RWPE2 (cell line): ENCODE data around the gene PTPN6.
A peak's percentile ranks its signal among the peaks of the same experiment; 100 is the strongest.

ENCODE experiments used
- ATAC-seq: fragments of 200-7000 bp; cut with Tn5 transposase; 3 replicates; pipeline ENCODE4 v1.9.1; 2021; ENCODE audit warnings: low read depth
- DNase-seq: peaks from one replicate; pipeline ENCODE4 v3.0.0-alpha.2; 2020; ENCODE audit warnings: low spot score
- H3K27ac ChIP-seq: fragments of 450-650 bp; 2 replicates; pipeline ENCODE4 v1.5.1; 2017; ENCODE audit warnings: mild to moderate bottlenecking; ENCODE audit not compliant: poor library complexity, severe bottlenecking
- H3K27me3 ChIP-seq: fragments of 250-450 bp; sonication (Bioruptor Pico); 2 replicates; pipeline ENCODE4 v1.5.1; 2021; ENCODE audit warnings: mild to moderate bottlenecking, moderate library complexity; ENCODE audit not compliant: insufficient read depth, poor library complexity, severe bottlenecking
- H3K36me3 ChIP-seq: fragments of 250-450 bp; sonication (Bioruptor Pico); 2 replicates; pipeline ENCODE4 v1.5.1; 2020; ENCODE audit warnings: low read depth, mild to moderate bottlenecking, moderate library complexity
- H3K4me1 ChIP-seq: fragments of 250-450 bp; sonication (Bioruptor Pico); 2 replicates; pipeline ENCODE4 v1.5.1; 2021; ENCODE audit warnings: mild to moderate bottlenecking, moderate library complexity; ENCODE audit not compliant: insufficient read depth, poor library complexity, severe bottlenecking
- H3K4me3 ChIP-seq: fragments of 250-450 bp; sonication (Bioruptor Pico); 2 replicates; pipeline ENCODE4 v1.5.1; 2021; ENCODE audit warnings: mild to moderate bottlenecking, moderate library complexity; ENCODE audit not compliant: severe bottlenecking
- H3K9me3 ChIP-seq: fragments of 250-450 bp; sonication (Bioruptor Pico); 2 replicates; pipeline ENCODE4 v1.5.1; 2021; ENCODE audit warnings: mild to moderate bottlenecking, moderate library complexity; ENCODE audit not compliant: severe bottlenecking
- TF ChIP-seq, protein P1 (sequence below): fragments of 450-650 bp; IDR thresholded peaks from one replicate; pipeline ENCODE4 v1.5.1; 2017; ENCODE audit warnings: mild to moderate bottlenecking, moderate library complexity; ENCODE audit not compliant: poor library complexity, severe bottlenecking

PTPN6 gene

DNA sequence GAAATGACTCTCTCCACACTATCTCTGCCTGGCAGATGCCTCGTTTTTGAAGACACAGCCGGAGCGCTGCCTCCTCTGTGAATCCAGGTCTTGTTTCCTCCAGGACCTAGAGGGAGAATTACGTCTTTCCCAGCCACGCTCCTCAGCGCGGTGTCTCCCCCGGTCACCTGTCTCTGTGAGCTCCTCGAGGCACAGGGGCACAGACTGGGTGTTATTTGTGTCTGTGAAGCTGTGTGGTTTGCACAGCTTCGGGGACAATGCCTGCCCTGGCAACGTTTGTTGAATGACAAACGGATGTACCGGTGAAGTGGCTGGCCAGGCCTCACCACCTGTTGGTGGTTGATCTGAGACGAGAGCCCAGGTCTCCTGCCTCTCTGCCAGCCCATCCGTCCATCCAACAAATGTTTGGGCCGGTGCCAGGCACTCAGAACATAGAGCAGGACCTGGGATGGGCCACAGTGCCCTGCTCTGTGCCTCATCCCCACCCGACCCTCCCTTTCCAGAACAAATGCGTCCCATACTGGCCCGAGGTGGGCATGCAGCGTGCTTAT, 6.1 kb downstream of the PTPN6 start:
- H3K27me3 ChIP-seq: no peaks in the 10 kb centered on the region
- H3K4me1 ChIP-seq: peaks cover 13% of the 10 kb centered on the region
- H3K9me3 ChIP-seq: no peaks in the 10 kb centered on the region
- H3K27ac ChIP-seq: no peak overlapping the region
- DNase-seq (no peak), ATAC-seq (no peak)
- H3K36me3 ChIP-seq: no peaks in the 10 kb centered on the region
- TF ChIP-seq, protein P1, sequence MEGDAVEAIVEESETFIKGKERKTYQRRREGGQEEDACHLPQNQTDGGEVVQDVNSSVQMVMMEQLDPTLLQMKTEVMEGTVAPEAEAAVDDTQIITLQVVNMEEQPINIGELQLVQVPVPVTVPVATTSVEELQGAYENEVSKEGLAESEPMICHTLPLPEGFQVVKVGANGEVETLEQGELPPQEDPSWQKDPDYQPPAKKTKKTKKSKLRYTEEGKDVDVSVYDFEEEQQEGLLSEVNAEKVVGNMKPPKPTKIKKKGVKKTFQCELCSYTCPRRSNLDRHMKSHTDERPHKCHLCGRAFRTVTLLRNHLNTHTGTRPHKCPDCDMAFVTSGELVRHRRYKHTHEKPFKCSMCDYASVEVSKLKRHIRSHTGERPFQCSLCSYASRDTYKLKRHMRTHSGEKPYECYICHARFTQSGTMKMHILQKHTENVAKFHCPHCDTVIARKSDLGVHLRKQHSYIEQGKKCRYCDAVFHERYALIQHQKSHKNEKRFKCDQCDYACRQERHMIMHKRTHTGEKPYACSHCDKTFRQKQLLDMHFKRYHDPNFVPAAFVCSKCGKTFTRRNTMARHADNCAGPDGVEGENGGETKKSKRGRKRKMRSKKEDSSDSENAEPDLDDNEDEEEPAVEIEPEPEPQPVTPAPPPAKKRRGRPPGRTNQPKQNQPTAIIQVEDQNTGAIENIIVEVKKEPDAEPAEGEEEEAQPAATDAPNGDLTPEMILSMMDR: no peak
- H3K4me3 ChIP-seq: no peak overlapping the region

DNA sequence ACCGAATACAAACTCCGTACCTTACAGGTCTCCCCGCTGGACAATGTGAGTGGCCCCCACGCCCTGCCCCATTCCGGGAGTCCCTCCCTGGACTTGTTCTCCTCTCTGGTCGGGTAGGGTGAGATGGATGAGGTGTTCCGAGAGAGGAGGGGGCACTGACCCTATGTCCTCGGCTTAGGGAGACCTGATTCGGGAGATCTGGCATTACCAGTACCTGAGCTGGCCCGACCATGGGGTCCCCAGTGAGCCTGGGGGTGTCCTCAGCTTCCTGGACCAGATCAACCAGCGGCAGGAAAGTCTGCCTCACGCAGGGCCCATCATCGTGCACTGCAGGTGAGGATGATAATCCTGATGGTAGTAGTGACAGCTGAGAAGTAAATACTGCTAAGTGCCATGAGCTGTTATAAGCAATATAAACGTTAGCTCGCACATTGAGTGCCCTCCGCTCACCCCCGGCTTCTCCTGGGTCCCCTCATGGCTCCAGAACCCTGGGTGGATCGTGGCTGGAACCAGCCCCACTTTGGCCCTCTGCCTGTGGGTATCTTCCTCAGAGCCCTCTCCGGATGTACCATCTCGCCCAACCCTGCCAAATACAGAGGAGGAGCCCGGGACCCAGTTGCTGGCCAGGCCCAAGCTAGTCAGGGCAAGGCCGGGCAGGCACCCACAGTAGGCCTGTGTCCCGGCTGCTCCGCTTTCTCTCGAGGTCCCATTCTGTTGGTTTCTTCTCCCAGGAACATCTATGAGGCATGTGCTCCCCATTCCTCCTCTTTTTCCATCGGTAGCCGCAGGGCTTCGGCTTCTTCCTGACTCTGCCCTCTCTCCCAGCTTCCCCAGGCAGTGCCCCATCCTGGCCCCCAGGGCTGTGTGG, 6.8 kb downstream of the PTPN6 start:
- H3K4me3 ChIP-seq: no peak overlapping the region
- TF ChIP-seq, protein P1: no peak
- DNase-seq (no peak), ATAC-seq (no peak)
- peaks cover 17% of the 10 kb centered on the region for H3K4me1 ChIP-seq
- no peaks in the 10 kb centered on the region for H3K36me3 ChIP-seq
- H3K9me3 ChIP-seq: no peaks in the 10 kb centered on the region
- H3K27ac ChIP-seq: no peak overlapping the region
- no peaks in the 10 kb centered on the region for H3K27me3 ChIP-seq

DNA sequence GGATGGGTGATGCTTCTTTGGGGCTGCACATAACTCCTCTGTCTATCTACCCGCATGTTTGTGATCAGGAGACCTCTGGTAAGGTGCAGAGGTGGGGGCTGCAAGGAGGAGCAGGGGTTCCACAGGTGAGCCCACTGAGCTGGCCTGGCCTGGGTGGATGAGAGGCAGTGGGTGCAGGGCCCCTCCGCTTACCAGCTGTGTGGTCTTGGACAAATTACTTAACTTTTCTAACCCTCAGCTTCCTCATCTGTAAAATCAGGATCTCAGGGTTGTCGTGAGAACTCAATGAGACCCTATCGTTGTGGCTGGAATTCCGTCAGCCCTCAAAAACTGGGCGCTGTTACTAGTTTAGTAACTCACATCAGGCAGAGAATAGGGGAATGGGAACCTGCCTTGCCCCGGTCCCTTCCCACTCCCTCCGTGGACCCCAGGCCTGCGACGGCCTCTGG, 7.5 kb downstream of the PTPN6 start:
- Histone ChIP-seq H3K27ac (no peak overlapping the region), H3K4me1 (peaks cover 17% of the 10 kb centered on the region), H3K9me3 (no peaks in the 10 kb centered on the region), H3K36me3 (no peaks in the 10 kb centered on the region), H3K27me3 (no peaks in the 10 kb centered on the region), H3K4me3 (no peak overlapping the region)
- ATAC-seq (no peak), DNase-seq (no peak)
- TF ChIP-seq, protein P1: no peak

DNA sequence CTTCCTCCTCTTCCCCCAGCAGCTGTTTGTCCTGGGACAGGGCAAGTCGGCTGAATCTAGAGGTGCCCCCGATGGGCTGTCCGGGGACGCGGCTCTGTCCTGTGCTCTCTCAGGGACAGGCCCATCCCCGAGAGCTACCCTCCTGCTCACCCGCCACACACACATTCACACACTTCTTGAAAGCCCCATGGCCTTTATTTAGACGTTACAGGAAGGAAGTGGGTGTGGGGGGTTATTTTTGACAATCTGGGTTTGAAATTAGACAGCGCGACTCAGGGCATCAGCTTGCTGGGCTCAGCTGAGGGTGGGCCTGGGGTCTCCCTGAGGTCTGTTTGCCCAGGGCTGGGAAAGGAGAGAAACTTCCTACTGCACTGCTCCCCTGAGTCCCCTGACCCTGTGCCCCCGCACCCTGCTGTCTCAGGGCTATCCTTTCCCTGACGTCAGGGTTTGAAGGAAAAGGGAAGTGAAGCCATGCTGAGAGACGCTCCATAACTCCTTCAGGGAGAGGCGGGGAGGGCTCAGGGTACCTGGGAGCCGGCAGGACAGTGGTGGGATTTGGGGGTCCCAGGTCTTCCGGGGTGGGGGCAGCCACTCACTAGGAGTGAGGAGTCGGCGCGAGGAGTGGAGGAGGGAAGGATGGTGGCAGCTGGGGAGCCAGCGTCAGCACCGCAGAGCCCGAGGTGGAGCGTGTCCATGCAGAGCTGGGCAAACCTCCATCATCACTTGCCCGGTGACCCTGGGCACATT, 8.1 kb downstream of the PTPN6 start:
- Histone ChIP-seq H3K27ac (no peak overlapping the region), H3K4me3 (no peak overlapping the region)
- peak; percentile 59 for DNase-seq

More for the DNA sequence above, 8.1 kb downstream of the PTPN6 start:
- Histone ChIP-seq H3K36me3 (peaks cover 5% of the 10 kb centered on the region), H3K9me3 (no peaks in the 10 kb centered on the region), H3K4me1 (peaks cover 17% of the 10 kb centered on the region), H3K27me3 (no peaks in the 10 kb centered on the region)
- TF ChIP-seq, protein P1: no peak
- no peak for ATAC-seq
